GM19238 (cell line): ENCODE data around the gene IVL.

Experiments
- DNase-seq: peaks from one replicate; pipeline ENCODE4 v3.0.0; 2011; ENCODE audit warnings: low spot score; ENCODE audit not compliant: insufficient read length

Gene IVL

GRCh38 chr1:152946651-152947256 is 38.4 kb downstream of the IVL start, which contains the start of gene SPRR5:
TSS of gene SPRR5 (plus strand) at chr1:152947206. CDS start at chr1:152948555, 1,349 bp downstream.
- no peak for DNase-seq

GRCh38 chr1:152951711-152952110 is 43.4 kb downstream of the IVL start:
- no peak for DNase-seq

GRCh38 chr1:152953761-152954160 is 45.4 kb downstream of the IVL start:
- DNase-seq = no peak

- no peak for DNase-seq
Measured at GRCh38 chr1:152954436-152954835, 46.1 kb downstream of the IVL start.

GRCh38 chr1:152957561-152957960 is 49.2 kb downstream of the IVL start:
- no peak for DNase-seq

- DNase-seq = no peak
Measured at GRCh38 chr1:152959273-152959672, 50.9 kb downstream of the IVL start.

- no peak for DNase-seq
Measured at GRCh38 chr1:152959801-152960451, 51.6 kb downstream of the IVL start.

GRCh38 chr1:152960452-152961044 is 52.2 kb downstream of the IVL start:
- no peak for DNase-seq
